ENCODE data around the gene PICALM.

DNA sequence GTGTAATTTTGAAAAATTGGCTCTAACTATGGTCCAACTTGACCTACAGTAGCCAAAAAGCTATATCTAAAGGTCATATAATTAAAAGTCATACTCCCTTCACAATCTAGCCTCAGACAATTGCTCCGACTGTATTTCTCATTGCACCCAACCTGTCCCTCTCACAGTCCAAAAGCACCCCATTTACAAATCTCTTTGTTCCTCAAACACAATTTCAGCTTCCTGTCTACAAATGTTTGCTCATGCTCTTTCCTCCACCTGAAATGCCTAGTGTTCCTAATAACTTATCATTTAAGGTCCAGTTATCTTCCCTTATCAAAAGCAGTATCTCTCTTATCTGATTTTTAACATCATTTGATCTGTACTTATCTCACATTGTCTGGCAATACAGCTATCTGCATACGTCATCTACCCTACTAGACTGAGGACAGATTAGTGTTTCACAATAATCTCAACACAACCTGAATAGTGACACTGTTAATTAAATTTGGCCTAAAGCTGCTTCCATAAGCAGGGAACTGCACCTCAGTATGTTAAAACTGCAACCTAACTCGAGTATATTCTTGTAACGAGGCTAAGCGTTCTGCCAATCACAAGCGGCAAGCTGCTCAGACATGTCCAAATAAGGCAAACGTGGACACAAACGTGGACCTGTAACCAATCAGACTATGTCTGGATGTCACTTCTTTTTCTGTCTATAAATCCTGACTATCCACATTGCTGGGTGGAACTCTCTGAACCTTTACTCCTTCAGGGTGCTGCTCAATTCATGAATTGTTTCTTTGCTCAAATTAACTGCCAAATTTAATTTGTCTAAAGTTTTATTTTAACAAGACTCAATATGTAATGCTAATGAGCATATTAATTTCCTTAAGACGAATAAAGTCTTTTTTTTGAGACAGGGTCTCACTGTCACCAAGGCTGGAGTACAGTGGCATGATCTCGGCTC lies 15.9 kb downstream of the PICALM start:
- TF ChIP-seq, protein P1, sequence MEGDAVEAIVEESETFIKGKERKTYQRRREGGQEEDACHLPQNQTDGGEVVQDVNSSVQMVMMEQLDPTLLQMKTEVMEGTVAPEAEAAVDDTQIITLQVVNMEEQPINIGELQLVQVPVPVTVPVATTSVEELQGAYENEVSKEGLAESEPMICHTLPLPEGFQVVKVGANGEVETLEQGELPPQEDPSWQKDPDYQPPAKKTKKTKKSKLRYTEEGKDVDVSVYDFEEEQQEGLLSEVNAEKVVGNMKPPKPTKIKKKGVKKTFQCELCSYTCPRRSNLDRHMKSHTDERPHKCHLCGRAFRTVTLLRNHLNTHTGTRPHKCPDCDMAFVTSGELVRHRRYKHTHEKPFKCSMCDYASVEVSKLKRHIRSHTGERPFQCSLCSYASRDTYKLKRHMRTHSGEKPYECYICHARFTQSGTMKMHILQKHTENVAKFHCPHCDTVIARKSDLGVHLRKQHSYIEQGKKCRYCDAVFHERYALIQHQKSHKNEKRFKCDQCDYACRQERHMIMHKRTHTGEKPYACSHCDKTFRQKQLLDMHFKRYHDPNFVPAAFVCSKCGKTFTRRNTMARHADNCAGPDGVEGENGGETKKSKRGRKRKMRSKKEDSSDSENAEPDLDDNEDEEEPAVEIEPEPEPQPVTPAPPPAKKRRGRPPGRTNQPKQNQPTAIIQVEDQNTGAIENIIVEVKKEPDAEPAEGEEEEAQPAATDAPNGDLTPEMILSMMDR (IDR thresholded peaks at IDR 0.05; ENCODE audit: low read depth, low read length): no peak
- TF ChIP-seq, protein P2, sequence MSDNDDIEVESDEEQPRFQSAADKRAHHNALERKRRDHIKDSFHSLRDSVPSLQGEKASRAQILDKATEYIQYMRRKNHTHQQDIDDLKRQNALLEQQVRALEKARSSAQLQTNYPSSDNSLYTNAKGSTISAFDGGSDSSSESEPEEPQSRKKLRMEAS (IDR thresholded peaks at IDR 0.05; ENCODE audit: low read depth, low read length): no peak

Measured in NB4 (cell line).